Lower leg skin (tissue), 4 donors: ENCODE results near the gene CORO2A. TPM values are rescaled to one million over a fixed set of nuclear protein-coding genes. Genes with fewer than 3 reads are reported as not detected.
A peak's percentile ranks its signal among the peaks of the same experiment; 100 is the strongest.

ENCODE experiments used
- DNase-seq, 2 donors: peaks; one replicate each; pipeline ENCODE4 v3.0.0-alpha.2; 2019; ENCODE audit warnings: low spot score in 2 of 2
- H3K4me3 ChIP-seq: fragments of 200-600 bp; sonication (generic); 2 replicates; pipeline ENCODE4 v1.5.1; 2017; ENCODE audit warnings: mild to moderate bottlenecking, low read depth; ENCODE audit not compliant: poor library complexity, severe bottlenecking
- CTCF ChIP-seq, 3 donors: fragments of 450-650 bp; IDR thresholded peaks; one replicate each; pipeline ENCODE4 v1.5.1; 2016; ENCODE audit warnings: antibody characterized with exemption in 3 of 3, mild to moderate bottlenecking in 3 of 3, moderate library complexity in 2 of 3
- POLR2A ChIP-seq, 2 donors: fragments of 450-650 bp; IDR thresholded peaks; one replicate each; pipeline ENCODE4 v1.6.1; 2016 to 2017; ENCODE audit warnings: antibody characterized with exemption in 2 of 2, mild to moderate bottlenecking in 1 of 2, moderate library complexity in 1 of 2
- WGBS, 2 donors: methylation state at CpG; one replicate each; pipeline ENCODE4 v1.1.5; 2018; 5-methylcytosine and 5-hydroxymethylcytosine counted together
- intact Hi-C: fragments of 100-400 bp; cut with DNase I; formaldehyde crosslinking; loops from one replicate; pipeline ENCODE4 v1.15.0; 2023; ENCODE audit warnings: low total_unique reads
- total RNA-seq, 4 donors: library from RNA; depleted of rRNA; stranded (reverse); fragments of >200 nt; gene quantifications; one replicate each; pipeline ENCODE4 v1.1.0, GENCODE V29; 2016

The CORO2A gene
- total RNA-seq, 4 donors from 2014 or later: 20.8 to 31.4 (median 25.4) TPM

- TF ChIP-seq CTCF (IDR thresholded peaks at IDR 0.05) (no peak), POLR2A (IDR thresholded peaks at IDR 0.05) (no peak)
- no peak for DNase-seq
- no peak overlapping the region for H3K4me3 ChIP-seq
- 86 to 94% methylated on average over 20 of the region's 20 CpGs for WGBS, 2 donors
- intact Hi-C loops: loop anchor here (10.0 kb wide), 1 partner anchor 125 kb away; no protein-coding TSS in a partner anchor
Measured at GRCh38 chr9:98199388-98200033, 7.1 kb upstream of the CORO2A start.

GRCh38 chr9:98195671-98196070 lies 3.2 kb upstream of the CORO2A start:
- DNase-seq: no peak
- no peak for TF ChIP-seq CTCF (IDR thresholded peaks at IDR 0.05)
- no peak for TF ChIP-seq POLR2A (IDR thresholded peaks at IDR 0.05)
- H3K4me3 ChIP-seq: no peak overlapping the region
- WGBS, 2 donors: 78 to 85% methylated on average over 3 to 4 of the region's 4 CpGs
- intact Hi-C loops: no loop called here

- intact Hi-C loops: no loop called here
- H3K4me3 ChIP-seq: no peak overlapping the region
- DNase-seq: no peak
- TF ChIP-seq CTCF (IDR thresholded peaks at IDR 0.05): no peak
- no peak for TF ChIP-seq POLR2A (IDR thresholded peaks at IDR 0.05)
- 51 to 61% methylated on average over 8 of the region's 8 CpGs for WGBS, 2 donors
Measured at GRCh38 chr9:98193336-98193944, 1.0 kb upstream of the CORO2A start.

GRCh38 chr9:98191671-98192502 lies 550 bp downstream of the CORO2A start:
- peak in 1 of 2 donors; percentile 30 for DNase-seq

GRCh38 chr9:98191181-98191608 lies 1.2 kb downstream of the CORO2A start:
- WGBS, 2 donors: 40 to 69% methylated on average over 4 to 5 of the region's 5 CpGs
- TF ChIP-seq CTCF (IDR thresholded peaks at IDR 0.05) (no peak), POLR2A (IDR thresholded peaks at IDR 0.05) (no peak)
- intact Hi-C loops: no loop called here
- DNase-seq: no peak
- no peak overlapping the region for H3K4me3 ChIP-seq

More at GRCh38 chr9:98191671-98192502, 550 bp downstream of the CORO2A start:
- intact Hi-C loops: no loop called here
- WGBS, 2 donors: 0 to 16% methylated on average over 13 to 32 of the region's 47 CpGs
- TF ChIP-seq POLR2A (IDR thresholded peaks at IDR 0.05): no peak
- TF ChIP-seq CTCF (IDR thresholded peaks at IDR 0.05): no peak
- H3K4me3 ChIP-seq: peak overlapping the region; percentile 43
